Kidney (tissue), 14 donors: ENCODE results near the gene SLFN14. TPM values are rescaled to one million over a fixed set of nuclear protein-coding genes. Genes with fewer than 3 reads are reported as not detected.
A peak's percentile ranks its signal among the peaks of the same experiment; 100 is the strongest.
"Not testable (repeated sequence)": the region's sequence is repeated elsewhere in the genome, so short reads cannot be mapped to it uniquely, and the experiment has no call there.

Experiments
- DNase-seq, 5 donors: peaks; one replicate each; pipeline ENCODE4 v3.0.0-alpha.2; 2013 to 2020
- FAIRE-seq: peaks from 2 replicates; lab custom pipeline; 2012; peaks lifted over from hg19 to GRCh38; lab: Jason Lieb, UNC
- H3K27ac ChIP-seq, 2 donors: one replicate each; pipeline ENCODE4 v1.7.0; 2013; ENCODE audit warnings: low read depth in 2 of 2, low read length in 2 of 2, inconsistent platforms in 1 of 2
- H3K27me3 ChIP-seq: one replicate; pipeline ENCODE4 v1.7.1; 2013; ENCODE audit warnings: low read length, inconsistent platforms; ENCODE audit not compliant: control insufficient read depth, insufficient read depth
- H3K36me3 ChIP-seq, 3 donors: one replicate each; pipeline versions ENCODE4 v1.7.0 to v1.7.1; 2013; ENCODE audit warnings: low read length in 3 of 3, control low read depth in 1 of 3, inconsistent platforms in 1 of 3; ENCODE audit not compliant: insufficient read depth in 3 of 3, control insufficient read depth in 2 of 3
- H3K4me1 ChIP-seq, 3 donors: one replicate each; pipeline versions ENCODE4 v1.7.0 to v1.7.1; 2013; ENCODE audit warnings: low read length in 3 of 3, inconsistent platforms in 1 of 3, low read depth in 1 of 3; ENCODE audit not compliant: control insufficient read depth in 2 of 3, insufficient read depth in 2 of 3
- H3K4me3 ChIP-seq, 3 donors: one replicate each; pipeline versions ENCODE4 v1.7.0 to v1.8.1; 2013; ENCODE audit warnings: low read length in 3 of 3, control low read depth in 1 of 3, inconsistent platforms in 1 of 3
- H3K9ac ChIP-seq, 3 donors: one replicate each; pipeline versions ENCODE4 v1.7.0 to v1.7.1; 2013; ENCODE audit warnings: low read length in 3 of 3, control low read depth in 1 of 3, inconsistent platforms in 1 of 3
- H3K9me3 ChIP-seq, 3 donors: one replicate each; pipeline versions ENCODE4 v1.7.0 to v1.7.1; 2013; ENCODE audit warnings: low read length in 3 of 3, control low read depth in 1 of 3, inconsistent platforms in 1 of 3; ENCODE audit not compliant: control insufficient read depth in 2 of 3, insufficient read depth in 1 of 3
- intact Hi-C: fragments of 100-400 bp; cut with DNase I; formaldehyde crosslinking; loops from one replicate; pipeline ENCODE4 v1.11.1; 2022
- polyA plus RNA-seq: library from polyadenylated mRNA; stranded (reverse); fragments of 350-450 nt; fragmentation: Illumina TruSeq; extraction: RNeasy Lipid Tissue Mini Kit (QIAGEN cat#74804); gene quantifications from one replicate; pipeline ENCODE4 v1.2.3, GENCODE V29; 2014; ENCODE audit warnings: low read depth, low replicate concordance; ENCODE audit not compliant: insufficient read depth
- total RNA-seq: library from RNA; stranded (reverse); fragmentation: NEBNext Ultra II Directional; extraction: Animal tissue kit (Norgen Biotek cat#: 25700); gene quantifications from one replicate; pipeline ENCODE4 v1.2.1, GENCODE V29; 2021
- TF ChIP-seq, protein P1 (sequence below): IDR thresholded peaks from 3 replicates; pipeline ENCODE4 v1.5.1; 2012; ENCODE audit warnings: mild to moderate bottlenecking, moderate library complexity, borderline replicate concordance; ENCODE audit not compliant: insufficient read depth; ENCODE audit errors: extremely low read depth
- donor health status: control.
- donor health status: control.
- donor health status: control.
- donor health status: control.
- donor health status: control.
- donor health status: DM: yes; HTN: yes; CAD: no.
- donor health status: Normal renal cell carcinoma (clear cell type).

The SLFN14 gene
- total and polyA plus RNA-seq, 2 donors from 2014 or later = 0.09 TPM; not detected in 1

- no peak for FAIRE-seq
Measured at GRCh38 chr17:35575759-35576158, 15.1 kb upstream of the SLFN14 start.

GRCh38 chr17:35569405-35569804 is 8.8 kb upstream of the SLFN14 start:
- H3K4me1 ChIP-seq = peaks cover 0 to 9% (median 5%) of the 10 kb centered on the region in 3 donors
- no peak overlapping the region for H3K4me3 ChIP-seq
- intact Hi-C loops = no loop called here
- no peak overlapping the region for H3K27ac ChIP-seq
- FAIRE-seq = no peak
- H3K27me3 ChIP-seq = no peaks in the 10 kb centered on the region
- H3K36me3 ChIP-seq = no peaks in the 10 kb centered on the region
- H3K9ac ChIP-seq = no peak overlapping the region
- TF ChIP-seq, protein P1, sequence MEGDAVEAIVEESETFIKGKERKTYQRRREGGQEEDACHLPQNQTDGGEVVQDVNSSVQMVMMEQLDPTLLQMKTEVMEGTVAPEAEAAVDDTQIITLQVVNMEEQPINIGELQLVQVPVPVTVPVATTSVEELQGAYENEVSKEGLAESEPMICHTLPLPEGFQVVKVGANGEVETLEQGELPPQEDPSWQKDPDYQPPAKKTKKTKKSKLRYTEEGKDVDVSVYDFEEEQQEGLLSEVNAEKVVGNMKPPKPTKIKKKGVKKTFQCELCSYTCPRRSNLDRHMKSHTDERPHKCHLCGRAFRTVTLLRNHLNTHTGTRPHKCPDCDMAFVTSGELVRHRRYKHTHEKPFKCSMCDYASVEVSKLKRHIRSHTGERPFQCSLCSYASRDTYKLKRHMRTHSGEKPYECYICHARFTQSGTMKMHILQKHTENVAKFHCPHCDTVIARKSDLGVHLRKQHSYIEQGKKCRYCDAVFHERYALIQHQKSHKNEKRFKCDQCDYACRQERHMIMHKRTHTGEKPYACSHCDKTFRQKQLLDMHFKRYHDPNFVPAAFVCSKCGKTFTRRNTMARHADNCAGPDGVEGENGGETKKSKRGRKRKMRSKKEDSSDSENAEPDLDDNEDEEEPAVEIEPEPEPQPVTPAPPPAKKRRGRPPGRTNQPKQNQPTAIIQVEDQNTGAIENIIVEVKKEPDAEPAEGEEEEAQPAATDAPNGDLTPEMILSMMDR = no peak
- no peak for DNase-seq
- no peaks in the 10 kb centered on the region for H3K9me3 ChIP-seq

More at GRCh38 chr17:35575759-35576158, 15.1 kb upstream of the SLFN14 start:
- peaks cover 0 to 14% (median 11%) of the 10 kb centered on the region in 3 donors for H3K4me1 ChIP-seq
- H3K27me3 ChIP-seq = no peaks in the 10 kb centered on the region
- DNase-seq = no peak
- no peak overlapping the region for H3K27ac ChIP-seq
- H3K9ac ChIP-seq = no peak overlapping the region
- peaks cover 5 to 7% (median 5%) of the 10 kb centered on the region in 3 donors for H3K36me3 ChIP-seq
- TF ChIP-seq, protein P1 = no peak
- H3K4me3 ChIP-seq = no peak overlapping the region
- intact Hi-C loops = no loop called here
- H3K9me3 ChIP-seq = no peaks in the 10 kb centered on the region

GRCh38 chr17:35568561-35568960 is 7.9 kb upstream of the SLFN14 start:
- FAIRE-seq = no peak
- H3K27ac ChIP-seq = peak overlapping the region in 1 of 2 donors; percentile 13
- H3K4me1 ChIP-seq = peaks cover 0 to 9% (median 5%) of the 10 kb centered on the region in 3 donors
- no peaks in the 10 kb centered on the region for H3K9me3 ChIP-seq
- TF ChIP-seq, protein P1 = no peak
- DNase-seq = peak in 2 of 5 donors; percentile 22 to 41
- H3K9ac ChIP-seq = peak overlapping the region; percentile 45 to 96 (median 96)
- no peaks in the 10 kb centered on the region for H3K36me3 ChIP-seq
- H3K4me3 ChIP-seq = peak overlapping the region; percentile 92 to 99 (median 97)
- intact Hi-C loops = no loop called here
- H3K27me3 ChIP-seq = no peaks in the 10 kb centered on the region

- Histone ChIP-seq H3K27me3 (no peaks in the 10 kb centered on the region), H3K27ac (no peak overlapping the region), H3K4me1 (peaks cover 0 to 9% (median 5%) of the 10 kb centered on the region in 3 donors), H3K4me3 (peak overlapping the region in 2 of 3 donors; percentile 92 to 97), H3K9me3 (no peaks in the 10 kb centered on the region), H3K36me3 (no peaks in the 10 kb centered on the region), H3K9ac (no peak overlapping the region)
- intact Hi-C loops = no loop called here
- TF ChIP-seq, protein P1 = no peak
- FAIRE-seq (no peak), DNase-seq (peak in 1 of 5 donors; percentile 54)
Measured at GRCh38 chr17:35566968-35567367, 6.3 kb upstream of the SLFN14 start.

DNA sequence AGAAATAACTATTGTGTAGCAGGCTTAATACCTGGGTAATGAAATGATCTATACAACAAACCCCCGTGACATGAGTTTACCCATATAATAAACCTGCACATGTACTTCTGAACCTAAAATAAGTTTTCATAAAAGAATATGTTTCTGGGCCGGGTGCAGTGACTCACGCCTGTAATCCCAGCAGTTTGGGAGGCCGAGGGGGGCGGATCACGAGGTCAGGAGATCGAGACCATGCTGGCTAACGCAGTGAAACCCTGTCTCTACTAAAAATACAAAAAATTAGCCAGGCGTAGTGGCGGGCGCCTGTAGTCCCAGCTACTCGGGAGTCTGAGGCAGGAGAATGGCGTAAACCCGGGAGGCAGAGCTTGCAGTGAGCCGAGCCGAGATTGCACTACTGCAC is 2.6 kb upstream of the SLFN14 start:
- H3K27me3 ChIP-seq, H3K36me3 ChIP-seq, FAIRE-seq, H3K4me1 ChIP-seq, H3K9ac ChIP-seq, H3K27ac ChIP-seq, intact Hi-C loops, H3K4me3 ChIP-seq, H3K9me3 ChIP-seq, DNase-seq: not testable (repeated sequence)
